Calu3 (cell line): ENCODE data around the gene BRPF3. TPM values are rescaled to one million over a fixed set of nuclear protein-coding genes. Genes with fewer than 3 reads are reported as not detected.

ENCODE experiments used
- BruUV-seq: library from RNA; stranded (reverse); fragments of 400-500 nt; replicated peaks from 2 replicates; lab custom pipeline; 2021; lab: Mats Ljungman, UMichigan
- CTCF ChIA-PET: fragments of 300-600 bp; sonication (Branson Sonifier 250); formaldehyde crosslinking; loops from one replicate; lab custom pipeline; 2022; ENCODE audit warnings: antibody characterized with exemption; lab: Charles Lee
- DNase-seq: peaks from one replicate; pipeline ENCODE4 v3.0.0; 2022
- H3K27ac Mint-ChIP-seq: one replicate; pipeline ENCODE4 v1.8.0; 2022; ENCODE audit warnings: mixed read lengths; ENCODE audit not compliant: unreplicated experiment
- H3K27me3 Mint-ChIP-seq: one replicate; pipeline ENCODE4 v1.8.0; 2022; ENCODE audit warnings: mixed read lengths; ENCODE audit not compliant: unreplicated experiment
- H3K36me3 Mint-ChIP-seq: one replicate; pipeline ENCODE4 v1.8.0; 2022; ENCODE audit warnings: mild to moderate bottlenecking, moderate library complexity, mixed read lengths; ENCODE audit not compliant: insufficient read depth, unreplicated experiment
- H3K4me1 Mint-ChIP-seq: one replicate; pipeline ENCODE4 v1.8.0; 2022; ENCODE audit warnings: mild to moderate bottlenecking, low read depth, mixed read lengths; ENCODE audit not compliant: unreplicated experiment
- H3K4me3 Mint-ChIP-seq: one replicate; pipeline ENCODE4 v1.8.0; 2022; ENCODE audit warnings: mild to moderate bottlenecking, low read depth, moderate library complexity, mixed read lengths; ENCODE audit not compliant: unreplicated experiment
- H3K9me3 Mint-ChIP-seq: one replicate; pipeline ENCODE4 v1.8.0; 2022; ENCODE audit warnings: low read depth, mixed read lengths; ENCODE audit not compliant: unreplicated experiment
- intact Hi-C: fragments of 100-400 bp; cut with micrococcal nuclease; formaldehyde crosslinking; loops from one replicate; pipeline ENCODE4 v1.10.0; 2022; ENCODE audit not compliant: unreplicated experiment
- total RNA-seq: library from RNA; stranded (reverse); gene quantifications from 2 replicates; pipeline ENCODE4 v1.2.3, GENCODE V29; 2022
- TF ChIP-seq, protein P1 (sequence below): fragments of 200-600 bp; IDR thresholded peaks from one replicate; pipeline ENCODE4 v1.8.0; 2022; ENCODE audit warnings: antibody characterized with exemption; ENCODE audit not compliant: unreplicated experiment

The BRPF3 gene
- total RNA-seq, 1 experiment from 2014 or later: 49.1 TPM

DNA sequence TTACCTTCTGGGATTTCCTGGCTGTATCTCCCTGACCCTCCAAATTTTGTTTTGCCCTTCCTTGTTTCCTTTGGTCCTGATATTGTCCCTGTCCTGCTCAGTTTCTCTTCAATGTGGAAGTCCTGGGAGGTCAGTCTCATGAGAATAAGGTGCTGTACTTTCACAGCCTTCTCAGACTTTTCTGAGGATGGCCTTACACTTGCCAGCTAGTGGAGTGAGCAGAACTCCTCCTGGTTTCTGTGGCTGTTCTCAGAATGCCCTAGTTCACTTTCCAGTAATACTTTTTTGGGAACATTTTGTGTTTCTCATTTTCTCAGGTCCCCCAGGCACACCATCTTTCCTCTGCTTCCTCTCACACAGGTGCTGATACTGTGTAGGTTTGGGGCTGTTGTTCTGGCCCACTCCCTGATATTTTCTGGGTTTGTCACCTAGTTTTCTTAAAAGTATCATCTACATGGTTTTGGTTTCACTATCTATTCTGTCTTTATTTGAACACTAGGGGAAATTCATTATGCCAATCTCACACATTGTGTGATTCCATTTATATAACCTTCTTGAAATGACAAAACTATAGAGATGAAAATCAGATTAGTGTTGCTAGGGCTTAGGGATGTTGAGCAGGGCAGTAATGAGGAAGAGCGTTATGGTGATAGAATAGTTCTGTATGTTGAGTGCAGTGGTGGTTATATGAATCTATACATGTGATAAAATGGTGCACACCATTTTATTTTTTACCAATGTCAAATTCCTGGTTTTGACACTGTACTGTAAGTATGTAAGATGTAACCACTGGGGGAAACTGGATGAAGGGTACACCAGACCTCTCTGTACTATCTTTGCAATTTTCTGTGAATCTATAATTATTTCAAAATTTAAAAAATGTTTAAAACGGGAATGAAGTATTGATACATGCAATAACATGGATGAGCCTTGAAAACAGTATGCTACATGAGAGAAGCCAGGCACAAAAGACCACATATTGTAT lies 27.2 kb upstream of the BRPF3 start:
- Mint-ChIP-seq H3K27me3 (no peaks in the 10 kb centered on the region), H3K36me3 (no peaks in the 10 kb centered on the region), H3K9me3 (peaks cover 5% of the 10 kb centered on the region), H3K4me1 (no peaks in the 10 kb centered on the region), H3K4me3 (no peak overlapping the region), H3K27ac (no peak overlapping the region)
- intact Hi-C loops: no loop called here
- TF ChIP-seq, protein P1, sequence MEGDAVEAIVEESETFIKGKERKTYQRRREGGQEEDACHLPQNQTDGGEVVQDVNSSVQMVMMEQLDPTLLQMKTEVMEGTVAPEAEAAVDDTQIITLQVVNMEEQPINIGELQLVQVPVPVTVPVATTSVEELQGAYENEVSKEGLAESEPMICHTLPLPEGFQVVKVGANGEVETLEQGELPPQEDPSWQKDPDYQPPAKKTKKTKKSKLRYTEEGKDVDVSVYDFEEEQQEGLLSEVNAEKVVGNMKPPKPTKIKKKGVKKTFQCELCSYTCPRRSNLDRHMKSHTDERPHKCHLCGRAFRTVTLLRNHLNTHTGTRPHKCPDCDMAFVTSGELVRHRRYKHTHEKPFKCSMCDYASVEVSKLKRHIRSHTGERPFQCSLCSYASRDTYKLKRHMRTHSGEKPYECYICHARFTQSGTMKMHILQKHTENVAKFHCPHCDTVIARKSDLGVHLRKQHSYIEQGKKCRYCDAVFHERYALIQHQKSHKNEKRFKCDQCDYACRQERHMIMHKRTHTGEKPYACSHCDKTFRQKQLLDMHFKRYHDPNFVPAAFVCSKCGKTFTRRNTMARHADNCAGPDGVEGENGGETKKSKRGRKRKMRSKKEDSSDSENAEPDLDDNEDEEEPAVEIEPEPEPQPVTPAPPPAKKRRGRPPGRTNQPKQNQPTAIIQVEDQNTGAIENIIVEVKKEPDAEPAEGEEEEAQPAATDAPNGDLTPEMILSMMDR: no peak
- DNase-seq: no peak
- CTCF ChIA-PET: no interaction called here
- no TSS peak for BruUV-seq

DNA sequence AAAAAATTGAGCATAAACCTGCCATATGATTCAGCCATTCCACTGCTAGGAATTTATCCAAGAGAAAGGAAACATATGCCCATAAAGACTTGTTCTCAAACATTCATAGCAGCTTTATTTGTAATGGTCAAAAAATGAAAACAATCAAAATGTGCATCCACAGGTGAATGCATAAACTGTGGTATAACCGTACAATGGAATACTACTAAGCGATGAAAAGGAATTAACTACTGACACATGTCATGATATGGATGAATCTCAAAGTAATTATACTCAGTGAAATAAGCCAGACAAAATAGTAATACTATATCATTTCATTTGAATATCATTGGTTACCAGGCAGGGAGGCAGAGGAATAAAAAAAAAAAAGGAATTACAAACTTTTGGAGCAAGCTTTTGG lies 25.8 kb upstream of the BRPF3 start:
- Mint-ChIP-seq H3K27me3 (no peaks in the 10 kb centered on the region), H3K4me1 (no peaks in the 10 kb centered on the region), H3K4me3 (no peak overlapping the region), H3K9me3 (peaks cover 7% of the 10 kb centered on the region), H3K36me3 (no peaks in the 10 kb centered on the region), H3K27ac (no peak overlapping the region)
- TF ChIP-seq, protein P1: no peak
- intact Hi-C loops: no loop called here
- DNase-seq: no peak
- no TSS peak for BruUV-seq
- CTCF ChIA-PET: no interaction called here

DNA sequence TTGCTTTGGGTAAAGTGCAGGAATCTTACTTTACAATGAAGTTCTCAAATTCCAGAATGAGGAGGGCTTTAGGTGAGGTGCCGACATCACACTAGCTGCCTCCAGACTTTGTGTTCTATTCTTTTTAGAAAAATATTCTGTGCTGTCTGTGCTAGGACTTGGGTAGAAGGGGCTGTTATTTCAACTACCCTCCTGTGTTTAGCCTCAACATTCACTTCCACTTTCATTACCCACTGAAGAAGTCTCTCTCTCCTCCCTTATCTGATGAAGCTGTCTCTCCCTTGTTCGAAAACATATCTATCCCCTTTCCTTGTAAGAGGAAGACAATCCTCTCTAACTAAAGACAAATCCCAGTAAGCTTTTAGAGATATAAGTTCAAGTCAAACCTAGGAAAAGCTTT lies 25.0 kb upstream of the BRPF3 start:
- CTCF ChIA-PET: no interaction called here
- TF ChIP-seq, protein P1: no peak
- DNase-seq: no peak
- no peak overlapping the region for H3K4me3 Mint-ChIP-seq
- H3K36me3 Mint-ChIP-seq: no peaks in the 10 kb centered on the region
- no peaks in the 10 kb centered on the region for H3K4me1 Mint-ChIP-seq
- no peak overlapping the region for H3K27ac Mint-ChIP-seq
- no peaks in the 10 kb centered on the region for H3K27me3 Mint-ChIP-seq
- H3K9me3 Mint-ChIP-seq: peaks cover 7% of the 10 kb centered on the region
- BruUV-seq: no TSS peak
- intact Hi-C loops: no loop called here

DNA sequence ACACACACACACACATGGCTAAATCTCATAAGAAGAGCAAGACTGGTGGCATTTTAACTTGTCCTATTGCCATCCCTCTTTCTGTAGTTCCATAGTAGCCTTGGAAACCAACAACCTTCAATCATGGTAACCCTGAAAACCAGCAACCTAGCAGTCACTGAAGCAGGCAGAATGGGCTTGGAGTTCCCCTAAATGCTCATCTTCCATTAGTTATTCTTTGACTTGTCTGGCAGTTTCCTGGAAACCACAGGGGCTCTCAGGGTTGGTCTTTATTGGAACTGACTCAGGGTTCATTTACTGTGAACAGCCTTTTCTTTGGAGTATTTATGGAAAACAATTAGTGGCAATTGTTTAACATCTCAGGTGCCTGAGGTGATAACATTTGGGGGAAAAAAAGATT lies 19.4 kb upstream of the BRPF3 start:
- no peak overlapping the region for H3K4me3 Mint-ChIP-seq
- intact Hi-C loops: no loop called here
- no peaks in the 10 kb centered on the region for H3K27me3 Mint-ChIP-seq
- no peaks in the 10 kb centered on the region for H3K4me1 Mint-ChIP-seq
- H3K27ac Mint-ChIP-seq: no peak overlapping the region
- DNase-seq: no peak
- peaks cover 4% of the 10 kb centered on the region for H3K9me3 Mint-ChIP-seq
- no peaks in the 10 kb centered on the region for H3K36me3 Mint-ChIP-seq
- TF ChIP-seq, protein P1: no peak
- no TSS peak for BruUV-seq
- CTCF ChIA-PET: no interaction called here
